ENCODE measurements around the gene PCLO. TPM values are rescaled to one million over a fixed set of nuclear protein-coding genes. Genes with fewer than 3 reads are reported as not detected.

PCLO gene
- total RNA-seq, 1 experiment from 2014 or later: 4.1 TPM

DNA sequence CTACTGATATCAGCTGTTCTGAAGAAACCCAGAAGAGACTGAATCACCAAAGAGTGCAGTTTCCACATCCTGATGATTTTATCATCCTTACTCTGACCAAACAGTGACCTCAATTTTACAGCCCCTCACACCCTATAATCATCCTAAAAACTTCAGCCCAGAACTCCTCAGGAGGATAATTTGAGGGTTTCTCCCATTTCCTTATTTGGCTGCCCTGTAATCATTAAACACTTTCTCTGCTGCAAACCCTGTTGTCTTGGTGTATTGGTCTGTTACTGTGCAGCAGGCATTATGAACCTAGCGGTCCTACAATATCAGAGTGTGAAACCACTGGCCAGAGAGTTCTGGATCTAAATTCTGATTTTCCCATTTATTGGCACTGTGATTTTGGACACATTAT lies 141.7 kb downstream of the PCLO start:
- Mint-ChIP-seq H3K27ac (ENCODE audit: unreplicated experiment) (no peak overlapping the region), H3K4me3 (ENCODE audit: unreplicated experiment) (no peak overlapping the region), H3K36me3 (ENCODE audit: insufficient read depth, unreplicated experiment) (no peaks in the 10 kb centered on the region), H3K4me1 (ENCODE audit: low read depth, unreplicated experiment) (no peaks in the 10 kb centered on the region), H3K27me3 (ENCODE audit: insufficient read depth, unreplicated experiment) (no peaks in the 10 kb centered on the region), H3K9me3 (ENCODE audit: unreplicated experiment) (peaks cover 18% of the 10 kb centered on the region)
- no peak for TF ChIP-seq CTCF (IDR thresholded peaks at IDR 0.05; ENCODE audit: insufficient read depth in 1 of 2, low read depth in 1 of 2, low read length in 1 of 2, severe bottlenecking in 1 of 2, unreplicated experiment in 1 of 2)
- CTCF ChIA-PET: no interaction called here
- Histone ChIP-seq H3K27me3 (replicated peaks; ENCODE audit: control insufficient read depth, insufficient read depth, low read length) (no peaks in the 10 kb centered on the region), H3K4me1 (no peaks in the 10 kb centered on the region), H3K4me3 (ENCODE audit: low read depth, low read length) (no peak overlapping the region), H3K9me3 (peaks cover 11% of the 10 kb centered on the region; the same call in 1 of the 2 replicates), H3K36me3 (ENCODE audit: control insufficient read depth, insufficient read depth, low read length) (no peaks in the 10 kb centered on the region)
- no TSS peak for BruUV-seq (replicated peaks)
- intact Hi-C loops (cut with micrococcal nuclease; ENCODE audit: unreplicated experiment): no loop called here
- DNase-seq: no peak
- POLR2A ChIA-PET: no interaction called here

DNA sequence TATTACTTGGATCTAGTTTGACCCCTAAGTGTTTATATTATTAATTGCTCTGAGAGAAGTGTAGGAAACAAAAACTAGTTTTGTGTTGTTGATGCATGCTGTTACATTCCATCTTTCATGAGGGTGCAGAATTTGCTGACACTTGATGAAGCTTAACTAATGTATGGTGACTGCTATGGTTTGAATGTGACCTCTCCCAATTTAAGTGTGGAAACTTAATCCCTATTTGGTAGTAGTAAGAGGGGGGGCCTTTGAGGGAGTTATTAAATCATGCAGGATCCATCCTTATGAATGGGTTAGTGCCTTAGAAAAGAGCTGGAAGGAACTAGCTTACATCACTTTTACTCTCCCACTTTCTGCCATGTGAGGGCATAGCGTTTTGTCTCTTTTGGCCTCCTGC lies 142.5 kb downstream of the PCLO start:
- H3K4me1 ChIP-seq: no peaks in the 10 kb centered on the region
- H3K4me3 ChIP-seq (ENCODE audit: low read depth, low read length): no peak overlapping the region
- Mint-ChIP-seq H3K4me1 (ENCODE audit: low read depth, unreplicated experiment) (no peaks in the 10 kb centered on the region), H3K27me3 (ENCODE audit: insufficient read depth, unreplicated experiment) (no peaks in the 10 kb centered on the region), H3K9me3 (ENCODE audit: unreplicated experiment) (peaks cover 18% of the 10 kb centered on the region), H3K36me3 (ENCODE audit: insufficient read depth, unreplicated experiment) (no peaks in the 10 kb centered on the region), H3K4me3 (ENCODE audit: unreplicated experiment) (no peak overlapping the region), H3K27ac (ENCODE audit: unreplicated experiment) (no peak overlapping the region)
- H3K27me3 ChIP-seq (replicated peaks; ENCODE audit: control insufficient read depth, insufficient read depth, low read length): no peaks in the 10 kb centered on the region
- intact Hi-C loops (cut with micrococcal nuclease; ENCODE audit: unreplicated experiment): no loop called here
- TF ChIP-seq CTCF (IDR thresholded peaks at IDR 0.05; ENCODE audit: insufficient read depth in 1 of 2, low read depth in 1 of 2, low read length in 1 of 2, severe bottlenecking in 1 of 2, unreplicated experiment in 1 of 2): no peak
- ChIA-PET POLR2A (no interaction called here), CTCF (no interaction called here)
- H3K9me3 ChIP-seq: peaks cover 11% of the 10 kb centered on the region; the same call in 1 of the 2 replicates
- DNase-seq: no peak
- BruUV-seq (replicated peaks): no TSS peak
- H3K36me3 ChIP-seq (ENCODE audit: control insufficient read depth, insufficient read depth, low read length): no peaks in the 10 kb centered on the region

- Histone ChIP-seq H3K36me3 (ENCODE audit: control insufficient read depth, insufficient read depth, low read length) (no peaks in the 10 kb centered on the region), H3K4me3 (ENCODE audit: low read depth, low read length) (no peak overlapping the region), H3K9me3 (peaks cover 2% of the 10 kb centered on the region; the same call in 1 of the 2 replicates), H3K4me1 (no peaks in the 10 kb centered on the region), H3K27me3 (replicated peaks; ENCODE audit: control insufficient read depth, insufficient read depth, low read length) (no peaks in the 10 kb centered on the region)
- no peaks in the 10 kb centered on the region for H3K36me3 Mint-ChIP-seq (ENCODE audit: insufficient read depth, unreplicated experiment)
- intact Hi-C loops (cut with micrococcal nuclease; ENCODE audit: unreplicated experiment): no loop called here
- peaks cover 8% of the 10 kb centered on the region for H3K9me3 Mint-ChIP-seq (ENCODE audit: unreplicated experiment)
- DNase-seq: no peak
- H3K27ac Mint-ChIP-seq (ENCODE audit: unreplicated experiment): no peak overlapping the region
- CTCF ChIA-PET: no interaction called here
- no TSS peak for BruUV-seq (replicated peaks)
- H3K4me3 Mint-ChIP-seq (ENCODE audit: unreplicated experiment): no peak overlapping the region
- POLR2A ChIA-PET: no interaction called here
- no peak for TF ChIP-seq CTCF (IDR thresholded peaks at IDR 0.05; ENCODE audit: insufficient read depth in 1 of 2, low read depth in 1 of 2, low read length in 1 of 2, severe bottlenecking in 1 of 2, unreplicated experiment in 1 of 2)
- no peaks in the 10 kb centered on the region for H3K4me1 Mint-ChIP-seq (ENCODE audit: low read depth, unreplicated experiment)
- H3K27me3 Mint-ChIP-seq (ENCODE audit: insufficient read depth, unreplicated experiment): no peaks in the 10 kb centered on the region
These were observed 146.8 kb downstream of the PCLO start for GRCh38 chr7:83015916-83016315.

Measured in Caco-2 (cell line).